AG09309 (cell line): ENCODE measurements around the gene UACA.
"Not testable (repeated sequence)": the region's sequence is repeated elsewhere in the genome, so short reads cannot be mapped to it uniquely, and the experiment has no call there.

Source experiments
- DNase-seq: peaks from one replicate; pipeline ENCODE4 v3.0.0-alpha.2; 2010; ENCODE audit warnings: low read depth
- H3K4me3 ChIP-seq: 2 replicates; pipeline ENCODE4 v1.5.1; 2011; ENCODE audit warnings: mild to moderate bottlenecking, low read depth, low read length, moderate library complexity; ENCODE audit not compliant: control insufficient read depth
- TF ChIP-seq, protein P1 (sequence below): IDR thresholded peaks from 2 replicates; pipeline ENCODE4 v1.5.1; 2011; ENCODE audit warnings: mild to moderate bottlenecking, low read depth, low read length, inconsistent platforms; ENCODE audit not compliant: insufficient read depth, control insufficient read depth; ENCODE audit errors: missing control alignments

Gene UACA

DNA sequence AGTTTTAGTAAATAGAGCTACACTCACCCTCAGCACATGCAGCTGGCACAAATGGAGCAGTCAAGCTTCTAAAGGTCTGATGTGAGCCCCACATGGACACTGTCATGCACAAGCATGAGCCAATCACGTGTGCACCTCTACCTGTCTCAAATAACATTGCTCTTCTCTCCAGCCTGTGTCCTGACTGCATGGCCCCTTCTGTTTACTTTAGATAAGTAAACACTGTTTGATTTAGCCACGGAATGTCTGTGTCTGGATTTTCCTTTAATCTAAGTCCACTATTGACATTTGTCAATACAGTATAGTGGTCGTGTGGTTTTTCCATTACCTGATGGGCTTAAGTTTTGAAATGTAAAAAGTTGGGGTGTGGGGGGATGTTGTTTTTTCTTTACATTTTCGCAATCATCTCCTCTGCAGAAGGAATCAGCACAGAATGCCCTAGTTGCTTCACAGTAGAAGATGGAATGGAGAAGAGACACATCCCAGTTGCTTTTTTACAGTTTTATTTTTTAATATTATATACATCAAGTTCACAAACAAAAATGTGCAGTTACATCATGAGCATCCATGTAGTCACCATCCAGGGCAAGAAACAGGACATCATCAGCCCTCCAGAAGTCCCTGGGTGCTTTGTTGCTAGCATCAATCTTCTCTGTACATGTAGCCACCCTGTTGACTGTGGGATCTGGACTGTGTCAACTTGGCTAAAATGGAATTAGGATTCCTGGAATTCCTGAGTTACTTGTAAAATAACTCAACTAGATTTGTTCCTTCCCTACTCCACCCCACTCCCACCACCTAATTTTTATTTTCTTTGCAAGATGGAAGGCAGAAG lies 146.1 kb downstream of the UACA start:
- DNase-seq, result no peak
- TF ChIP-seq, protein P1, sequence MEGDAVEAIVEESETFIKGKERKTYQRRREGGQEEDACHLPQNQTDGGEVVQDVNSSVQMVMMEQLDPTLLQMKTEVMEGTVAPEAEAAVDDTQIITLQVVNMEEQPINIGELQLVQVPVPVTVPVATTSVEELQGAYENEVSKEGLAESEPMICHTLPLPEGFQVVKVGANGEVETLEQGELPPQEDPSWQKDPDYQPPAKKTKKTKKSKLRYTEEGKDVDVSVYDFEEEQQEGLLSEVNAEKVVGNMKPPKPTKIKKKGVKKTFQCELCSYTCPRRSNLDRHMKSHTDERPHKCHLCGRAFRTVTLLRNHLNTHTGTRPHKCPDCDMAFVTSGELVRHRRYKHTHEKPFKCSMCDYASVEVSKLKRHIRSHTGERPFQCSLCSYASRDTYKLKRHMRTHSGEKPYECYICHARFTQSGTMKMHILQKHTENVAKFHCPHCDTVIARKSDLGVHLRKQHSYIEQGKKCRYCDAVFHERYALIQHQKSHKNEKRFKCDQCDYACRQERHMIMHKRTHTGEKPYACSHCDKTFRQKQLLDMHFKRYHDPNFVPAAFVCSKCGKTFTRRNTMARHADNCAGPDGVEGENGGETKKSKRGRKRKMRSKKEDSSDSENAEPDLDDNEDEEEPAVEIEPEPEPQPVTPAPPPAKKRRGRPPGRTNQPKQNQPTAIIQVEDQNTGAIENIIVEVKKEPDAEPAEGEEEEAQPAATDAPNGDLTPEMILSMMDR, result no peak
- H3K4me3 ChIP-seq, result no peak overlapping the region

DNA sequence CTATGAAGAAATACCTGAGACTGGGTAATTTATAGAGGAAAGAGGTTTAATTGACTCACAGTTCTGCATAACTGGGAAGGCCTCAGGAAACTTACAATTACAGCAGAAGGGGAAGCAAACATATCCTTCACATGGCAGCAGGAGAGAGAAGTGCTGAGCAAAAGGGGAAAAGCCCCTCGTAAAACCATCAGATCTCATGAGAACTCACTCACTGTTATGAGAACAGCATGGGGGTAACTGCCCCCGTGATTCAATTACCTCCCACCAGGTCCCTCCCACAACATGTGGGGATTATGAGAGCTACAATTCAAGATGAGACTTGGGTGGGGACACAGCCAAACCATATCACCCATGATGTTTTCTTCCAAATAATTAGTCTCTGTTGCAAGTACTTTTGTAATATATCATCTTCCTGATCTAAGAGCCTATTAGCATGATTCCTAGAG lies 147.0 kb downstream of the UACA start:
- not testable (repeated sequence) for H3K4me3 ChIP-seq, DNase-seq

DNA sequence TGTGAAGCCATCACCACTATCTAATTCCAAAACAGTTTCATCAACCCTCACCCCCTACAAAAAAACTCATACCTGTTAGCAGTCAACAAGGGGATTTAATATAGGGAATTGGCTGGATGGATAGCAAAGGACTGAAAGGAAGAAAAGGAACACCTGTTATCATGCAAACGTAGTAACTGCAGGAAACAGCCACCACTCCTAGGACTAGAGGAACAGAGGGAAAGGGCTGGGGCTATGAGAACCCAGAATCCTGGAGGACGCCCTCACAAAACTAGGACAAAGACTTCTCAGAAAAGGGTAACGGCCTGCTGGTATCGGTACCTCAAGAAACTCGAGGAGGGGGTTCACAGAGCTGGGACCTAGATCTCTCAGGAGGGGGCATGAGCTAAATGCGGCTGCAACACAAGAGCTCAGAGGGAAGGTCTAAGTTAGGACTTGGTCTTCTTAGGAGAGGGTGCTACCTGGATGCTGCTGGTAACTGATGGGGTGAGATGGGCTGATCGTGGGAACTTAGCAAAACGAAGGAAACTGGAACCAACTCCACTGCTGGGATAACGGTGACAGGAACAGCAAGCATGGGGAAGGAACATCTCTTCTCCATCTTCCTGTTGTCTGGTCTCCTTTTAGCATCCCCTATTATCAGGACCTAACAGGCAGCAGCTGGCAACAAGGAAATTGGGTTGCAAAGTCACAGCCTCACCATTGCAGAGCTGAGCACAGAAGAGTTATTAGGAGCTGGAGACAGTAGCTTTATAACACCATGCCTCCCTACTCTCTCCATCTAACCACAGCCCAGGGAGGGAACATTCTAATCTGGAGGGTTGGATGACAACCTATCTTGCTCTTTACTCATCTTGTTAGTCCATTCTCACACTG lies 147.7 kb downstream of the UACA start:
- H3K4me3 ChIP-seq, result no peak overlapping the region
- DNase-seq, result no peak
- TF ChIP-seq, protein P1, result no peak

DNA sequence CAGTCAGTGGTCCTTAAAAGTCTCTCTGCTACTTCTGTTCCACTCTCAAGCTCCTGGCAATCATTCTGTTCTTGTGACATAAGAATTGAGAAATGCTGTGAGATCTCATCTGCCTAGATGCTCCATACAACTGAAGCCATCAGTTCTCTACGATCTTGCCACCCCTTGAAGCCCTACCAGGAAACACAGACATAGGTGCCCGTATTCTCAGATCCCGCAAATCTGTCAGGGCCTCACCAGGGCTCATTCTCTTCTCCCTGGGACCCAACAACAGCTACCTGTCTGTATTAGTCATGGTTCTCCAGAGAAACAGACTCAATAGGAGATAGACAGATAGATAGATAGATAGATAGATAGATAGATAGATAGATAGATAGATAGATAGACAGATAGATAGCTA lies 149.1 kb downstream of the UACA start:
- no peak overlapping the region for H3K4me3 ChIP-seq
- no peak for DNase-seq
- TF ChIP-seq, protein P1, result no peak

DNA sequence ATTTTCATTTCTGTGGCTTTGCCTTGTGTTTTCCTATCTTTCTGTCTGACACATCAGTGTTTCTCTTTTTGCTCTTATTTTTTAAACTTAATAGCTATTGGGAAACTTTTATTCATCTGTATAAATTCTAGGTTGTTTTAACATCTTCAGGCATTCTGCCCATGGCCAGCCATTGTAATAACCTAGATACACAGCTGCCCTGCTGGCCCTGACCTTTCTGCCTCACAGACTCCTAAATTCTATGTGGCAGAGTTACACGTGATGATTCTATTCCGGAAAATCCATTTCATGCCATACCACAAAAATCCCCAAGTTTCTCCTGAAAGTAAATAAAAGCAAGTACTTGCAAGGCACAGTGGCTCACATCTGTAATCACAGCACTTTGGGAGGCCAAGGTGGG lies 150.1 kb downstream of the UACA start:
- TF ChIP-seq, protein P1, result no peak
- H3K4me3 ChIP-seq, result no peak overlapping the region
- DNase-seq, result no peak

DNA sequence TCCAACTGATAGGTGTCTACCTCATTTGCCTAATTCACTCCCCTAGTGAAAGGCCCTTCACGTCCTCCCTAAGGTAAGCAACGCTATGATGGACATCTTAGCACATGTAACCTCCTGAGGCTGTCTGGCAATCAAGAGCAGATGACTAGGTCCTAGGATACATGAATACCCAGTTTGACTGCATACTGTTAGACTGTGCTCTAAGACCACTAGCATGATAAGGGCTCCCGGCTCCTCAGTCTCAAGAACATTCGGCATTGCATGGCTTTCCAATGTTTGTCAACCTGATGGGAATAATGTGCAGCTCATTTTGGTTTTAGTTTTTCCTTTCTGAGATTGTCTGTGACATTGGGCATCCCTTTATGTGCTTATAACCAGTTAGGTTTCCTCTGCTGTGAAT lies 152.1 kb downstream of the UACA start:
- TF ChIP-seq, protein P1, result no peak
- no peak for DNase-seq
- H3K4me3 ChIP-seq, result no peak overlapping the region

DNA sequence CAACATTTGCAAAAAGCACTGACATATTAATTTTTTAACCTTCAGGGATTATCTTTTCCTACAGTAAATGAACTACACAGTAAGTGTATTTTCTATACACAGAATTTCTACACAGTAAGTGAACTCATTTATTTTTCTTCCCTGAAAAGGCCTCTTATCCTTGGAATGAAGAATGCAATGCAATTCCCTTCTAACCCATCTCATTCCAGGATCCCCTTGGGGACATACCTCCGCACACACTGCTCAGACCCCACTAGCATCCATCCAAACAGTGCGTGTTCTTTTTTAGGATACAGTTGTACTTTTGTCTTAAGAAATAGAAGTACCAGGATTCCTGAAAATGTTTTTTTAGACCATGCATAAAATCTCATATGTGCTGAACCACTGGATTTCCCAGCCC lies 152.8 kb downstream of the UACA start:
- no peak overlapping the region for H3K4me3 ChIP-seq
- no peak for DNase-seq
- TF ChIP-seq, protein P1, result no peak
